WERI-Rb-1 (cell line): Measurements from ENCODE around the gene BATF3.

Source experiments
- DNase-seq: peaks from one replicate; pipeline ENCODE4 v3.0.0-alpha.2; 2020
- H3K27ac ChIP-seq: fragments of 250-450 bp; sonication (Bioruptor Pico); 2 replicates; pipeline ENCODE4 v1.5.1; 2020; ENCODE audit warnings: mild to moderate bottlenecking, moderate library complexity
- H3K27me3 ChIP-seq: fragments of 250-450 bp; sonication (Bioruptor Pico); 2 replicates; pipeline ENCODE4 v1.5.1; 2021; ENCODE audit warnings: mild to moderate bottlenecking, low read depth, moderate library complexity; ENCODE audit not compliant: insufficient read depth, severe bottlenecking
- H3K36me3 ChIP-seq: fragments of 250-450 bp; sonication (Bioruptor Pico); 2 replicates; pipeline ENCODE4 v1.5.1; 2020; ENCODE audit warnings: mild to moderate bottlenecking, moderate library complexity
- H3K4me3 ChIP-seq: 2 replicates; pipeline ENCODE4 v1.5.1; 2011; ENCODE audit warnings: low read depth, mild to moderate bottlenecking, control low read depth, low read length
- H3K9me3 ChIP-seq: fragments of 250-450 bp; sonication (Bioruptor Pico); 2 replicates; pipeline ENCODE4 v1.5.1; 2021; ENCODE audit warnings: mild to moderate bottlenecking, moderate library complexity; ENCODE audit not compliant: severe bottlenecking
- TF ChIP-seq, protein P1 (sequence below): IDR thresholded peaks from 2 replicates; pipeline ENCODE4 v1.5.1; 2011; ENCODE audit warnings: low read depth, mild to moderate bottlenecking, control low read depth, inconsistent platforms, low read length

BATF3 gene

DNA sequence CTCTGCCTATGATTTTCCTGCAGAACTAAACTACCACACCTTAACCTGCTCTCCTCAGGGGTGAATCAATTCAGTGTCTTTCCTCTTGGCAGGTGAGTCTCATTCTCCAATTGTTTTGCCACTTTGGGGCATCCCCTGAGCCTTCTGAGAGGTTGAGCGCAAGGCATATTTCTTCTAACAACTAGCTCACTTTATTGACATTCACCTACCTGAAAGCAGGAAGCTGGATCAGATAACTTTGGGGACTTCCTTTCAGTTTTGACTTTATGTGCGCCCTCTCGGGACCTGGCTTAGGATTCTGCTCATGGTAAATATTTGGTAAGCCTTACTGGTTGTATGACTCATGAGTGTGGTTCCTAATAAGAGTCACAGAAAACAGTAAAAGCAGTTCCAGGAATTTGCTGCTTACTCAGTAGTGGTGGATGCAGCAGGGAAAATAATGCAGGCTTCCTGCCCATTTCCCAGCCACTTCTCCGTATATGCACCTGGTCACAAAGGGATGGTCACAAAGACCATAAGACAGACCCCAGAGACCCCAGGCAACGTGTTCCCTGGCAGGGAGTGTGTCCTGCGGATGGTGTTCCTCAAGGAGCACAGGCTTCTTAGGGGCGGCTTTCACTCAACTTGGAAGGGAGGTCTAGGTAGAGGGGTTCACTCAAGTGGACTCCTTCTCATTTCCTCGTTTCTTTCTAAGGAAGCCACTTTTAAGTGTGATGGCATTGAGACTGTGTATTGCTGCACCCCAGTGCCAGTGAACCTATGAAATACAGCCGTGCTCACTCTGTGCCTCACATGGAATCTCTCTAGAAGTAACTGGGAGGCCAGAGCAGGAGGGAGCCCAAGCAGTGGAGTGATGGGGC is 22.0 kb upstream of the BATF3 start:
- no peak overlapping the region for H3K4me3 ChIP-seq
- peaks cover 5% of the 10 kb centered on the region for H3K9me3 ChIP-seq
- no peaks in the 10 kb centered on the region for H3K27me3 ChIP-seq
- TF ChIP-seq, protein P1, sequence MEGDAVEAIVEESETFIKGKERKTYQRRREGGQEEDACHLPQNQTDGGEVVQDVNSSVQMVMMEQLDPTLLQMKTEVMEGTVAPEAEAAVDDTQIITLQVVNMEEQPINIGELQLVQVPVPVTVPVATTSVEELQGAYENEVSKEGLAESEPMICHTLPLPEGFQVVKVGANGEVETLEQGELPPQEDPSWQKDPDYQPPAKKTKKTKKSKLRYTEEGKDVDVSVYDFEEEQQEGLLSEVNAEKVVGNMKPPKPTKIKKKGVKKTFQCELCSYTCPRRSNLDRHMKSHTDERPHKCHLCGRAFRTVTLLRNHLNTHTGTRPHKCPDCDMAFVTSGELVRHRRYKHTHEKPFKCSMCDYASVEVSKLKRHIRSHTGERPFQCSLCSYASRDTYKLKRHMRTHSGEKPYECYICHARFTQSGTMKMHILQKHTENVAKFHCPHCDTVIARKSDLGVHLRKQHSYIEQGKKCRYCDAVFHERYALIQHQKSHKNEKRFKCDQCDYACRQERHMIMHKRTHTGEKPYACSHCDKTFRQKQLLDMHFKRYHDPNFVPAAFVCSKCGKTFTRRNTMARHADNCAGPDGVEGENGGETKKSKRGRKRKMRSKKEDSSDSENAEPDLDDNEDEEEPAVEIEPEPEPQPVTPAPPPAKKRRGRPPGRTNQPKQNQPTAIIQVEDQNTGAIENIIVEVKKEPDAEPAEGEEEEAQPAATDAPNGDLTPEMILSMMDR = no peak
- H3K36me3 ChIP-seq = no peaks in the 10 kb centered on the region
- DNase-seq = no peak
- no peak overlapping the region for H3K27ac ChIP-seq

DNA sequence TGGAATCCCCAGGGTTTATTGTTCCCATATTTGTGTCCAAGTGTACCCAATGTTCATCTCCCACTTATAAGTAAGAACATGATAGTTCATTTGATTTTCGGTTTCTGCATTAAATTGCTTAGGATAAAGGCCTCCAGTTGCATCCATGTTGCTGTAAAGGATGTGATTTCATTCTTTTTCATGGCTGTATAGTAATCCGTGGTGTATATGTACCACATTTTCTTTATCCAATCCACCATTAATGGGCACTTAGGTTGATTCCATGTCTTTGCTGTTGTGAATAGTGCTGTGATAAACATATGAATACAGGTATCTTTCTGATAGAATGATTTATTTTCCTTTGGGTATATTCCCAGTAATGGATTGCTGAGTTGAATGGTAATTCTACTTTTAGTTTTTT is 20.0 kb upstream of the BATF3 start:
- H3K36me3 ChIP-seq = no peaks in the 10 kb centered on the region
- H3K27me3 ChIP-seq = no peaks in the 10 kb centered on the region
- no peak overlapping the region for H3K27ac ChIP-seq
- no peak overlapping the region for H3K4me3 ChIP-seq
- TF ChIP-seq, protein P1 = no peak
- H3K9me3 ChIP-seq = peaks cover 3% of the 10 kb centered on the region
- no peak for DNase-seq

DNA sequence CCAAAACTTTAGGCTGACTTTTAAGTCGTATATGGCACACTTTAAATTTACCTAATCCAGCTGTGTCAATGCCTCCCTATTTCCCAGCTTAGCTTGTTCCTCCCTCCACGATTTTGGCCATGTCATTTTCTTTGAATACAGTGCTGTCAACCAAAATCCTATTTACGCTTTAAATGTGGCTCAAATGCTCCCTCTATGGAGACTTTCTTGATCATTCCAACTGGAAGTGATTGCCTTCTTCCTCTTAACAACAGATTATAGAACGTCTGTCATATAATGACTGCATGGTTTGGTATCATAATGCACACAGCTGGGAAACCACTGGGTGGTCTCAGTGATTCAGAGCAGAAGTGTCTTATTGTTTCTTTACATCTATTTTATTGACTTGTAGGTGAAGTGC is 18.9 kb upstream of the BATF3 start:
- H3K4me3 ChIP-seq = no peak overlapping the region
- no peaks in the 10 kb centered on the region for H3K36me3 ChIP-seq
- no peak overlapping the region for H3K27ac ChIP-seq
- DNase-seq = no peak
- TF ChIP-seq, protein P1 = 0 out of 2 replicates have a peak, but pooled peaks have one; percentile 12
- H3K27me3 ChIP-seq = no peaks in the 10 kb centered on the region
- peaks cover 5% of the 10 kb centered on the region for H3K9me3 ChIP-seq

DNA sequence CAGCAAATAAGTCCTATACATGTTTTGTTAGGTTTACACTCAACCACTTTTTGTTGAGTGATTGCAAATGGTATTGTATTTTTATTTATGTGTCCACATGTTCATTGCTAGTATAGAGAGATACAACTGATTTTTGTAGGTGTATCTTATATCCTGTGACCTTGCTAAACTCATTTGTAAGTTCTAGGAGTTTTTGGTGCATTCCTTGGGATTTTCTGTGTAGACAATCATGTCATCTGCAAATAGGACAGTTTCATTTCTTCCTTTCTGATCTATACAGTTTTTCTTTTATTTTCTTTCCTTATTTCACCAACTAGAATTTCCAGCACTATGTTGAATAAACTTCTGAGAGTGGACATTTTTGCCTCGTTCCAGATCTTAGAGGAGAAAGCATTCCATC is 16.5 kb upstream of the BATF3 start:
- Histone ChIP-seq H3K9me3 (peaks cover 3% of the 10 kb centered on the region), H3K36me3 (no peaks in the 10 kb centered on the region), H3K4me3 (no peak overlapping the region), H3K27ac (no peak overlapping the region), H3K27me3 (no peaks in the 10 kb centered on the region)
- TF ChIP-seq, protein P1 = no peak
- no peak for DNase-seq

DNA sequence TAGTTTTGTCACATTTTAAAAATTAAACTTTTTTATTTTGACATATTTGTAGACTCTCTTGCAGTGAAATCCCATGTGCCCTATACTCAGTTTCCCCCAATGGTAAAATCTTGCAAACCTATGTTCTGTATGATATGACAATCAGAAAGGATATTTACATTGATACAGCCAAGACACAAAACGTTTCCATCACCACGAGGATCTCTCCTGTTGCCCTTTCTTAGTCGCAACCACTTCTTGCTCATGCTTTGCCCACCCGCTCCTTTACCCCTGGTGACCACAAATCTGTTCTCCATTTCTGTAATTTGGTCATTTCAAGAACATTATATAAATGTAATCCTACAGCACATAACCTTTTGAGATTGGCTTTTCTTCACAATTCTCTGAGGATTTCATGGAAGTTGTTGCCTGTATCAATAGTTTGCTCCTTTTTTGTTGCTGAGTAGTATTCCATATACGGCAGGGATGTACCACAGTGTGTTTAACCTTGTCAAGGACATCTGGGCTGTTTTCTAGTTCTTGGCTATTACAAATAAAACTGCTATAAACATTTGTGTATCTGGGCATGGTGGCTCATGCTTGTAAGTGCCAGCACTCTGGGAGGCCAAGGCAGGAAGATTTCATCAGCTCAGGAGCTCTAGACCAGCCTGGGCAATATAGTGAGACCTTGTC is 14.0 kb upstream of the BATF3 start:
- no peak for DNase-seq
- H3K9me3 ChIP-seq = peaks cover 3% of the 10 kb centered on the region
- TF ChIP-seq, protein P1 = no peak
- H3K27ac ChIP-seq = no peak overlapping the region
- no peak overlapping the region for H3K4me3 ChIP-seq
- no peaks in the 10 kb centered on the region for H3K27me3 ChIP-seq
- no peaks in the 10 kb centered on the region for H3K36me3 ChIP-seq
